GM12872 (cell line): ENCODE data around the gene OR10H5.
A peak's percentile ranks its signal among the peaks of the same experiment; 100 is the strongest.

ENCODE experiments used
- TF ChIP-seq, protein P1 (sequence below): IDR thresholded peaks from 3 replicates; pipeline ENCODE4 v1.5.1; 2011; ENCODE audit warnings: low read depth, mild to moderate bottlenecking, low read length, moderate library complexity; ENCODE audit not compliant: insufficient read depth

Gene OR10H5

DNA sequence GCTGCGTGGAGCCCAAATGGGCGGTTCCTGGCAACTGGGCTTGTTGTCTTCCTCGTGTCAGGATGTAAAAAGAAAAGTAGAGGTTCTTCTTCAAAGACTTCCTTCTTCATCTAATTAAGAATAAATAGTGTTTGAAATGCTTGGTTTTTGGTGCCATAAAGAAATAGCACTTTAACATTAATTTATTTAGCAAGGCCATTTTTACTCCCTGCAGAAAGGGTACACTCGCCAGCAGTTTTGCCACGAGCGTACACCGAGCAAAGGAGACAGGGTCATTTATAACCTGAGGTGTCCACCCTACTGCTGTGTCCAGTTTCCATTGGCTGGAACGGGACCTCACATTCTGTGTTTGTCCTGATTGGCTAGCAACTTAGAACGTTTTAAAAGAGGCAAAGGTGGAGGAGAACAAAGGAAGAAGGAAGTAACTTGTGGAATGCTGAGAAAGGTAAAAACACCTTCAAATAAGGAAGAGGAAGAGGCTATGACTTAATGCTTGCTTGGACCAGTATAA, 49.8 kb downstream of the OR10H5 start:
- TF ChIP-seq, protein P1, sequence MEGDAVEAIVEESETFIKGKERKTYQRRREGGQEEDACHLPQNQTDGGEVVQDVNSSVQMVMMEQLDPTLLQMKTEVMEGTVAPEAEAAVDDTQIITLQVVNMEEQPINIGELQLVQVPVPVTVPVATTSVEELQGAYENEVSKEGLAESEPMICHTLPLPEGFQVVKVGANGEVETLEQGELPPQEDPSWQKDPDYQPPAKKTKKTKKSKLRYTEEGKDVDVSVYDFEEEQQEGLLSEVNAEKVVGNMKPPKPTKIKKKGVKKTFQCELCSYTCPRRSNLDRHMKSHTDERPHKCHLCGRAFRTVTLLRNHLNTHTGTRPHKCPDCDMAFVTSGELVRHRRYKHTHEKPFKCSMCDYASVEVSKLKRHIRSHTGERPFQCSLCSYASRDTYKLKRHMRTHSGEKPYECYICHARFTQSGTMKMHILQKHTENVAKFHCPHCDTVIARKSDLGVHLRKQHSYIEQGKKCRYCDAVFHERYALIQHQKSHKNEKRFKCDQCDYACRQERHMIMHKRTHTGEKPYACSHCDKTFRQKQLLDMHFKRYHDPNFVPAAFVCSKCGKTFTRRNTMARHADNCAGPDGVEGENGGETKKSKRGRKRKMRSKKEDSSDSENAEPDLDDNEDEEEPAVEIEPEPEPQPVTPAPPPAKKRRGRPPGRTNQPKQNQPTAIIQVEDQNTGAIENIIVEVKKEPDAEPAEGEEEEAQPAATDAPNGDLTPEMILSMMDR = no peak

DNA sequence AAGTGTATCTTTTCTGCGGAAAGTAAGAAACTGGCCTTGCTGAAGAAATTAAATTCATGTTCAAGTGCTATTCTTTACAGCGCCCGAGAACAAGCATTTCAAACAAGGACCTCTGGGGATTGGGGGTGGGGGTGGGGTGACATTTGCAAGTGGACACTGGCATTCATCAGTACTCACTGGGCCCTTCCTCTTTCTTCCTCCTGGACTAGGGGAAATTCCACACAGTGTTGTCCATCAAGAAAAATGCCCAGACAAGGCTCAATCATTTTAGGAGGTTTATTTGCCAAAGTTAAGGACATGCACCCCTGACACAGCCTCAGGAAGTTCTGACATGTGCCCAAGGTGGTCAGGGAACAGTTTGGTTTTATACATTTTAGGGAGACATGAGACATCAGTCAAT, 50.9 kb downstream of the OR10H5 start:
- TF ChIP-seq, protein P1 = no peak

DNA sequence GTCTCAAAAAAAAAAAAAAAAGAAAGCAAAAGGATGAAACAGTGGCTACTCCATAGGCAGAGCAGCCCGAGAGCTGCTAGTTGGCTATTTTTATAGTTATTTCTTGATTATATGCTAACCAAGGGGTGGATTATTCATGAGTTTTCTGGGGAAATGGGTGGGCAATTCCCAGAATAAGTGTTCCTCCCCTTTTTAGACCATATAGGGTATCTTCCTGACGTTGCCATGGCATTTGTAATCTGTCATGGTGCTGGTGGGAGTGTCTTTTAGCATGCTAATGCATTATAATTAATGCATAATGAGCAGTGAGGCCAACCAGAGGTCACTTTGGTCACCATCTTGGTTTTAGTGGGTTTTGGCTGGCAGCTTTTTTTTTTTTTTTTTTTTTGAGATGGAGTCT, 53.4 kb downstream of the OR10H5 start:
- TF ChIP-seq, protein P1 = no peak

DNA sequence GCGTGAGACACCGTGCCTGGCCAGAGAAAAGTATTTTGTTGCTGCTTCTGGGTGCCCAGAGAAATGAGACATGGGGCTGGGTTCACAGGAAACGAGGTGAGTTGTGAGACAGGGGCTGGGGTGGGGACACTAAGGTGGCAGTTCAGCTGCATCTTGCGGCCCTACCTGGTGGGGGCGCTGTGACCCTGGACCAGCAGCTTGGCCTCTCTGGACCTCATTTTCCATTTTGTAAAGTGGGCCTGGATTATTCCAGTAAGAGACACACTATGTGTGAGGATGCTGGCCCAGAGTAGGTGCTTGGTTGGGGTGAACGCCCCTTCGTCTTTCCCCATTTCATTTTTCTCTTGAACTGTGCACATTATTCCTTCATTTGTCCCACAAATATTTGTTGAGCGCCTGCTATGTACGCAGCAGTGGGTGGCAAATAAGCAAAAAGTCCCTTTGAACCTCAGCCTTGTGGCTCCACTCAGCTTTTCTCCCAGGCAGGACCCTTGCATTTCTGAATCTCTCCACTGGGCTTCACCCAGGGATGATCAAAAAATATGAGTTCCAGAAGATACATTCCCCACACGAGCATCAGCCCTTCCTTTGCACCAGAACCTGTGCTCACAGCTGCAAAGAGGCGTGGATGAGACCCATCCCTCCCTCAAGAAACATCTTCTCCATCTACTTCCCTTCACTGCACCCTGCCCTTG, 54.6 kb downstream of the OR10H5 start:
- TF ChIP-seq, protein P1 = peak; percentile 46; the same call in 2 of the 3 replicates

DNA sequence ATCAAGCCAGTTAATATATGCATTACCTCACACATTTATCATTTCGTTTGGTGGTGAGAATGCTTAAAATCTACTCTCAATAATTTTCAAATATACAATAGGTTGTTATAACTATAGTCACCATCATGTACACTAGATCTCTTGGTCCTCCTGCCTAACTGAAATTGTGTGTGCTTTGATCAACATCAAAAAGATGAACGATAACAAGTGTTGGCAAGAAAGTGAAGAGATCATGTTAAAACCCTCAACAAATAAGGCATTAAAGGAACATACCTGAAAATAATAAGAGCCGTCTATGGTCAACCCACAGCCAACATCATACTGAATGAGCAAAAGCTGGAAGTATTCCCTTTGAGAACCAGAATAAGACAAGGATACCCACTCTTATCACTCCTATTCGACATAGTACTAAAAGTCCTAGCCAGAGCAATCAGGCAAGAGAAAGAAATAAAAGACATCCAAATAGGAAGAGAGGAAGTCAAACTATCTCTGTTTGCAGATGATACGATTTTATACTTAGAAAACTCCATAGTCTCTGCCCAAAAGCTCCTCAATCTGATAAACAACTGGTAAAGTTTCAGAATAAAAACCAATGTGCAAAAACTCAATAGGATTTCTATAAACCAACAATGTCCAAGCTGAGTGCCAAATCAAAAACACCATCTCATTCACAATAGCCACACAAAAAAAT, 55.9 kb downstream of the OR10H5 start:
- TF ChIP-seq, protein P1 = no peak

DNA sequence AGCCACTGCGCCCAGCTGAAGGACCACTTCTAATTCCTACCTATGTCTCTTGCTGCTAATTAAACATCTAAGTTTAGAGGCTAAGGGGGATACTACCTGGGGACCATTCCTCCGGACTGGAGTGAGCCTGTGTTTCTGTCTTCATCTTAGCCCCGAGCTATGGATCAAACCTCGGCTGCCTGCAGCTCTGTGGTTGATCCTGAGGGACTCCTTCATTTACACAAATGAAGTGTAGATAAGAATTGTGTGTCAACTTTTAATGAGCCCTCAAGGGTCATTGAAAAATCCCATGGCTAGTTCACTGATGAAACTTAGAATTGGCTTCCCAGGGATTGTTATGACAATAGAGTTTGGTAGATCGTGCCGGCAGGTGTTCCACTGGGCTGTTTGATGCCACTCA, 59.5 kb downstream of the OR10H5 start:
- TF ChIP-seq, protein P1 = no peak

DNA sequence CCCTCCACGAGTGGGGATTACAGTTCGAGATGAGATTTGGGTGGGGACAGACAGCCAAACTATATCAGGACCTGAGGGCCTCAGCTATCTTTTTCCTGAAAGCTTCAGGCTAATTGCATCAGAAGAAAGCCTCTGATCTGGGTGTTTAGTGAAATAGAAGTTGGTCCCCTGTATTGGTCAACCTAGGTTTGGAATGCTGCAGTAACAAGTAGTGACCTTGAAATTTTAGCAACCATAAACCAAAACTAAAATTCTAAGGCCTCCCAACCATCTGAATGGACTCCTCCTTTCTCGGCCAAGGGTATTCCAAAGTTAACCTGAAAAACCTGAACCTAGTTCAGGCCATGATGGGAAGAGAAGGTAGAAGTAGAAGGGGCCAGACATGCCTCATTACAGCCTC, 62.9 kb downstream of the OR10H5 start:
- TF ChIP-seq, protein P1 = no peak
